HEK293 (cell line): ENCODE measurements around the gene ASB6.
A peak's percentile ranks its signal among the peaks of the same experiment; 100 is the strongest.
"Not testable (repeated sequence)": the region's sequence is repeated elsewhere in the genome, so short reads cannot be mapped to it uniquely, and the experiment has no call there.

Source experiments
- CTCF ChIA-PET: fragments of 350-600 bp; formaldehyde crosslinking; extraction: SDS; loops from one replicate; lab custom pipeline; 2021; ENCODE audit warnings: antibody characterized with exemption; lab: Yijun Ruan, JAX
- POLR2A ChIA-PET: fragments of 300-600 bp; formaldehyde crosslinking; extraction: SDS; loops from one replicate; lab custom pipeline; 2020; ENCODE audit warnings: antibody characterized with exemption, inconsistent platforms; lab: Yijun Ruan, JAX
- H3K27ac ChIP-seq: fragments of 200-500 bp; sonication (Bioruptor generic); 2 replicates; pipeline ENCODE4 v1.5.1; 2014; ENCODE audit warnings: low read depth, low read length, control low read depth, inconsistent platforms; ENCODE audit errors: extremely low read depth
- H3K36me3 ChIP-seq, 2 experiments: fragments of 200-500 bp in 1 of 2; sonication (Bioruptor generic) in 1 of 2; 1 replicate in 1 of 2; 2 replicates in 1 of 2; pipeline ENCODE4 v1.5.1; 2014 to 2017; ENCODE audit warnings: inconsistent platforms in 2 of 2, low read length in 2 of 2; ENCODE audit not compliant: control insufficient read depth in 2 of 2, insufficient read depth in 1 of 2
- H3K4me1 ChIP-seq: fragments of 200-500 bp; sonication (Bioruptor generic); 2 replicates; pipeline ENCODE4 v1.5.1; 2014; ENCODE audit warnings: mild to moderate bottlenecking, low read length, inconsistent platforms; ENCODE audit not compliant: control insufficient read depth, insufficient read depth
- H3K4me3 ChIP-seq: 2 replicates; pipeline ENCODE4 v1.5.1; 2011; ENCODE audit warnings: low read depth, mild to moderate bottlenecking, control low read depth, low read length, moderate library complexity
- H3K9me3 ChIP-seq: fragments of 200-500 bp; sonication (Bioruptor generic); 2 replicates; pipeline ENCODE4 v1.5.1; 2014; ENCODE audit warnings: low read depth, low read length, inconsistent platforms; ENCODE audit not compliant: control insufficient read depth, insufficient read depth
- GLIS1 ChIP-seq: fragments of 450-650 bp; formaldehyde crosslinking; IDR thresholded peaks from 2 replicates; pipeline ENCODE4 v1.5.1; 2016; ENCODE audit warnings: missing biosample characterization, missing genetic modification characterization
- KLF16 ChIP-seq: fragments of 450-650 bp; formaldehyde crosslinking; IDR thresholded peaks from 2 replicates; pipeline ENCODE4 v1.5.1; 2017; ENCODE audit warnings: missing biosample characterization, missing genetic modification characterization
- OSR2 ChIP-seq: fragments of 450-650 bp; formaldehyde crosslinking; IDR thresholded peaks from 2 replicates; pipeline ENCODE4 v1.5.1; 2016; ENCODE audit warnings: missing biosample characterization, missing genetic modification characterization
- TRIM28 ChIP-seq: IDR thresholded peaks from 2 replicates; pipeline ENCODE4 v1.6.1; 2011; ENCODE audit warnings: low read length, control low read depth, borderline replicate concordance
- ZIC2 ChIP-seq: fragments of 450-650 bp; formaldehyde crosslinking; IDR thresholded peaks from 2 replicates; pipeline ENCODE4 v1.5.1; 2016; ENCODE audit warnings: missing biosample characterization, missing genetic modification characterization
- ZNF121 ChIP-seq: fragments of 450-650 bp; formaldehyde crosslinking; IDR thresholded peaks from 2 replicates; pipeline ENCODE4 v1.5.1; 2016; ENCODE audit warnings: missing biosample characterization, missing genetic modification characterization
- ZNF202 ChIP-seq: fragments of 450-650 bp; formaldehyde crosslinking; IDR thresholded peaks from 2 replicates; pipeline ENCODE4 v1.5.1; 2016; ENCODE audit warnings: missing biosample characterization, missing genetic modification characterization, borderline replicate concordance
- ZNF37A ChIP-seq: fragments of 450-650 bp; IDR thresholded peaks from 2 replicates; pipeline ENCODE4 v1.5.1; 2018; ENCODE audit warnings: missing biosample characterization, missing genetic modification characterization
- ZNF501 ChIP-seq: fragments of 450-650 bp; formaldehyde crosslinking; IDR thresholded peaks from 2 replicates; pipeline ENCODE4 v1.5.1; 2016; ENCODE audit warnings: missing biosample characterization, missing genetic modification characterization
- ZNF529 ChIP-seq: fragments of 450-650 bp; formaldehyde crosslinking; IDR thresholded peaks from 2 replicates; pipeline ENCODE4 v1.5.1; 2017; ENCODE audit warnings: missing genetic modification characterization, missing biosample characterization; ENCODE audit not compliant: insufficient replicate concordance
- ZNF549 ChIP-seq: fragments of 450-650 bp; IDR thresholded peaks from 2 replicates; pipeline ENCODE4 v1.5.1; 2018; ENCODE audit warnings: missing biosample characterization, missing genetic modification characterization, mild to moderate bottlenecking, inconsistent platforms, moderate library complexity
- ZNF610 ChIP-seq: fragments of 450-650 bp; formaldehyde crosslinking; IDR thresholded peaks from 2 replicates; pipeline ENCODE4 v1.5.1; 2016; ENCODE audit warnings: missing biosample characterization, missing genetic modification characterization, borderline replicate concordance
- ZNF623 ChIP-seq: fragments of 450-650 bp; formaldehyde crosslinking; IDR thresholded peaks from 2 replicates; pipeline ENCODE4 v1.5.1; 2016; ENCODE audit warnings: missing biosample characterization, missing genetic modification characterization
- ZNF843 ChIP-seq: fragments of 450-650 bp; formaldehyde crosslinking; IDR thresholded peaks from 2 replicates; pipeline ENCODE4 v1.5.1; 2016; ENCODE audit warnings: missing biosample characterization, missing genetic modification characterization
- TF ChIP-seq, protein P1 (sequence below): sonication (generic); formaldehyde crosslinking; IDR thresholded peaks from 2 replicates; pipeline ENCODE4 v1.8.1; 2022; ENCODE audit warnings: mild to moderate bottlenecking, moderate library complexity, missing genetic modification reagents
- TF ChIP-seq, protein P2 (sequence below): fragments of 450-650 bp; formaldehyde crosslinking; IDR thresholded peaks from 2 replicates; pipeline ENCODE4 v1.5.1; 2016; ENCODE audit warnings: missing biosample characterization, missing genetic modification characterization
- TF ChIP-seq, protein P3 (sequence below): fragments of 450-650 bp; formaldehyde crosslinking; IDR thresholded peaks from 2 replicates; pipeline ENCODE4 v1.5.1; 2017; ENCODE audit warnings: missing biosample characterization, missing genetic modification characterization
- TF ChIP-seq, protein P4 (sequence below): fragments of 450-650 bp; formaldehyde crosslinking; IDR thresholded peaks from 2 replicates; pipeline ENCODE4 v1.5.1; 2016; ENCODE audit warnings: missing biosample characterization, missing genetic modification characterization

Gene ASB6

DNA sequence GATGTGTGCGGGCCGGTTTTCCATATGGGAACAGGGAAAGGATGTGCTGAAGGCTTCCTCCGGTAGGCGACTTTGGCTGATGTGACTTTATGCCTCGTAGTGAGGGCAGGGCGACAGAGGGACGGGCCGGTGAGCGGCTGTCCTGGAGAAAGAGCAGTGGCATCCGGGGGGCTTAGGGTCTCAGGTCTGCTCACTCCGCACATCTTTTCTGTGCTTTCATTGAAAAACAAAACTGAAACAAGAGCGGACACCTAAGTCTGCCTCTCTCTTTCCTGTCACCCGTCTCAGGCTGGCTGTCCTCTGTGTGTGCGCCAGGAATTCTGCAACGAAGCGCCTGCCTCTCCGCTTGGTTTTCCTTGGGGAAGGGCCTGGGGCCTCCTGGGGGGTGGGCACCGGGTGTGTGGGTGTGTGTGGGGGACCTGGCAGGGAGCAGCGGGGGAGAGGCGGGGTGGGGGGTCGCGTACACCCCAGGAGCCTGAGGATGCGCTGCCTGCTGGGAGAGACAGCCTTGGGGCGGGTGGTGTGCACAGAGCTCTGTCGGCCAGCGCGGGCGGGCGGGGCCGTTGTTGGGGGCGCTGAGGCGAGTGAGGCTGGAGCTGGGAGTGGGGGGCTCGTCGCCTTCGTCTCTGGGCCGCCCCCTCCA is 22.9 kb upstream of the ASB6 start:
- no peaks in the 10 kb centered on the region for H3K4me1 ChIP-seq
- ChIA-PET POLR2A (no interaction called here), CTCF (interaction anchor here (1.1 kb wide), 1 partner anchor 8 kb away, joined by 3 read pairs; no protein-coding TSS in a partner anchor)
- H3K9me3 ChIP-seq: no peaks in the 10 kb centered on the region
- no peak overlapping the region for H3K27ac ChIP-seq
- H3K36me3 ChIP-seq: no peaks in the 10 kb centered on the region
- TF ChIP-seq ZNF37A (tag by site-specific recombination) (no peak), ZNF610 (no peak), ZIC2 (tag by site-specific recombination) (peak; percentile 35; the same call in 1 of the 2 replicates), KLF16 (tag by site-specific recombination) (no peak), ZNF202 (tag by site-specific recombination) (no peak), ZNF843 (tag by site-specific recombination) (no peak), ZNF501 (tag by site-specific recombination) (no peak), ZNF623 (no peak), ZNF549 (tag by site-specific recombination) (no peak), GLIS1 (tag by site-specific recombination) (peak; percentile 43; the same call in 1 of the 2 replicates), ZNF529 (tag by site-specific recombination) (no peak), OSR2 (tag by site-specific recombination) (no peak), TRIM28 (no peak)
- TF ChIP-seq, protein P1, sequence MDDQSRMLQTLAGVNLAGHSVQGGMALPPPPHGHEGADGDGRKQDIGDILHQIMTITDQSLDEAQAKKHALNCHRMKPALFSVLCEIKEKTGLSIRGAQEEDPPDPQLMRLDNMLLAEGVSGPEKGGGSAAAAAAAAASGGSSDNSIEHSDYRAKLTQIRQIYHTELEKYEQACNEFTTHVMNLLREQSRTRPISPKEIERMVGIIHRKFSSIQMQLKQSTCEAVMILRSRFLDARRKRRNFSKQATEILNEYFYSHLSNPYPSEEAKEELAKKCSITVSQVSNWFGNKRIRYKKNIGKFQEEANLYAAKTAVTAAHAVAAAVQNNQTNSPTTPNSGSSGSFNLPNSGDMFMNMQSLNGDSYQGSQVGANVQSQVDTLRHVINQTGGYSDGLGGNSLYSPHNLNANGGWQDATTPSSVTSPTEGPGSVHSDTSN (CRISPR knock-in tag): no peak
- TF ChIP-seq, protein P2, sequence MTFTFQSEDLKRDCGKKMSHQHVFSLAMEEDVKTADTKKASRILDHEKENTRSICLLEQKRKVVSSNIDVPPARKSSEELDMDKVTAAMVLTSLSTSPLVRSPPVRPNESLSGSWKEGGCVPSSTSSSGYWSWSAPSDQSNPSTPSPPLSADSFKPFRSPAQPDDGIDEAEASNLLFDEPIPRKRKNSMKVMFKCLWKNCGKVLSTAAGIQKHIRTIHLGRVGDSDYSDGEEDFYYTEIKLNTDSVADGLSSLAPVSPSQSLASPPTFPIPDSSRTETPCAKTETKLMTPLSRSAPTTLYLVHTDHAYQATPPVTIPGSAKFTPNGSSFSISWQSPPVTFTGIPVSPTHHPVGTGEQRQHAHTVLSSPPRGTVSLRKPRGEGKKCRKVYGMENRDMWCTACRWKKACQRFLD: no peak
- TF ChIP-seq, protein P3, sequence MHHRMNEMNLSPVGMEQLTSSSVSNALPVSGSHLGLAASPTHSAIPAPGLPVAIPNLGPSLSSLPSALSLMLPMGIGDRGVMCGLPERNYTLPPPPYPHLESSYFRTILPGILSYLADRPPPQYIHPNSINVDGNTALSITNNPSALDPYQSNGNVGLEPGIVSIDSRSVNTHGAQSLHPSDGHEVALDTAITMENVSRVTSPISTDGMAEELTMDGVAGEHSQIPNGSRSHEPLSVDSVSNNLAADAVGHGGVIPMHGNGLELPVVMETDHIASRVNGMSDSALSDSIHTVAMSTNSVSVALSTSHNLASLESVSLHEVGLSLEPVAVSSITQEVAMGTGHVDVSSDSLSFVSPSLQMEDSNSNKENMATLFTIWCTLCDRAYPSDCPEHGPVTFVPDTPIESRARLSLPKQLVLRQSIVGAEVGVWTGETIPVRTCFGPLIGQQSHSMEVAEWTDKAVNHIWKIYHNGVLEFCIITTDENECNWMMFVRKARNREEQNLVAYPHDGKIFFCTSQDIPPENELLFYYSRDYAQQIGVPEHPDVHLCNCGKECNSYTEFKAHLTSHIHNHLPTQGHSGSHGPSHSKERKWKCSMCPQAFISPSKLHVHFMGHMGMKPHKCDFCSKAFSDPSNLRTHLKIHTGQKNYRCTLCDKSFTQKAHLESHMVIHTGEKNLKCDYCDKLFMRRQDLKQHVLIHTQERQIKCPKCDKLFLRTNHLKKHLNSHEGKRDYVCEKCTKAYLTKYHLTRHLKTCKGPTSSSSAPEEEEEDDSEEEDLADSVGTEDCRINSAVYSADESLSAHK: no peak
- TF ChIP-seq, protein P4, sequence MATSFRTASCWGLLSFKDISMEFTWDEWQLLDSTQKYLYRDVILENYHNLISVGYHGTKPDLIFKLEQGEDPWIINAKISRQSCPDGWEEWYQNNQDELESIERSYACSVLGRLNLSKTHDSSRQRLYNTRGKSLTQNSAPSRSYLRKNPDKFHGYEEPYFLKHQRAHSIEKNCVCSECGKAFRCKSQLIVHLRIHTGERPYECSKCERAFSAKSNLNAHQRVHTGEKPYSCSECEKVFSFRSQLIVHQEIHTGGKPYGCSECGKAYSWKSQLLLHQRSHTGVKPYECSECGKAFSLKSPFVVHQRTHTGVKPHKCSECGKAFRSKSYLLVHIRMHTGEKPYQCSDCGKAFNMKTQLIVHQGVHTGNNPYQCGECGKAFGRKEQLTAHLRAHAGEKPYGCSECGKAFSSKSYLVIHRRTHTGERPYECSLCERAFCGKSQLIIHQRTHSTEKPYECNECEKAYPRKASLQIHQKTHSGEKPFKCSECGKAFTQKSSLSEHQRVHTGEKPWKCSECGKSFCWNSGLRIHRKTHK (tag by site-specific recombination): no peak
- H3K4me3 ChIP-seq: no peak overlapping the region

DNA sequence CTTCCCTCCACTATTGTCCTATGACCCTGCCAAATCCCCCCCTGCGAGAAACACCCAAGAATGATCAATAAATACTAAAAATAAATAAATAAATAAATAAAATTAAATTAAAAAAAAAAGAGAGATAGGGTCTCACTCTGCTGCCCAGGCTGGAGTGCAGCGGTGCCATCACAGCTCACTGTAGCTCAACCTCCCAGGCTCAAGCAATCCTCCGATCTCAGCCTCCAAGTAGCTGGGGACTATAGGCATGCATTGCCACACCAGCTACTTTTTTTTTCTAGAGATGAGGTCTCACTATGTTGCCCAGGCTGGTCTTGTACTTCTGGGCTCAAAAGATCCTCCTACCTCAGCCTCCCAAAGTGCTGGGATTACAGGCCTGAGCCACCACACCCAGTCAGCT is 20.3 kb upstream of the ASB6 start:
- H3K27ac ChIP-seq, H3K4me1 ChIP-seq, H3K4me3 ChIP-seq, H3K9me3 ChIP-seq, H3K36me3 ChIP-seq, POLR2A ChIA-PET: not testable (repeated sequence)
- CTCF ChIA-PET: interaction anchor here (1.0 to 1.4 kb wide), 4 partner anchors 75 to 522 kb away, joined by 3 to 5 read pairs (median 5); no protein-coding TSS in a partner anchor
- peak; percentile 71 for TF ChIP-seq ZNF121 (tag by site-specific recombination)
